Left hindlimb (tissue), 1 donor: Measurements from ENCODE around the gene DNAJB4.
"Not testable (repeated sequence)": the region's sequence is repeated elsewhere in the genome, so short reads cannot be mapped to it uniquely, and the experiment has no call there.

ENCODE experiments used
- DNase-seq: peaks from one replicate; pipeline ENCODE4 v3.0.0-alpha.2; 2018

DNAJB4 gene

GRCh38 chr1:77991638-77992037 lies 13.1 kb upstream of the DNAJB4 start:
- no peak for DNase-seq

GRCh38 chr1:77994117-77994705 lies 10.5 kb upstream of the DNAJB4 start:
- no peak for DNase-seq

GRCh38 chr1:77996734-77997133 lies 8.0 kb upstream of the DNAJB4 start:
- DNase-seq: no peak

- not testable (repeated sequence) for DNase-seq
These were observed 4.2 kb upstream of the DNAJB4 start for GRCh38 chr1:78000536-78000935.

GRCh38 chr1:78003070-78003746 lies 1.5 kb upstream of the DNAJB4 start:
- no peak for DNase-seq

- DNase-seq: peak; percentile 85
These were observed 639 bp upstream of the DNAJB4 start for GRCh38 chr1:78003882-78004718.

- DNase-seq: no peak
These were observed 646 bp downstream of the DNAJB4 start for GRCh38 chr1:78005448-78005722.

GRCh38 chr1:78005755-78006154 lies 1.0 kb downstream of the DNAJB4 start:
- DNase-seq: peak; percentile 40

- no peak for DNase-seq
These were observed 1.8 kb downstream of the DNAJB4 start for GRCh38 chr1:78006521-78006920.

- no peak for DNase-seq
These were observed 3.1 kb downstream of the DNAJB4 start for GRCh38 chr1:78007677-78008341.

- DNase-seq: no peak
These were observed 4.5 kb downstream of the DNAJB4 start for GRCh38 chr1:78009276-78009675.

GRCh38 chr1:78009836-78010235 lies 5.1 kb downstream of the DNAJB4 start:
- no peak for DNase-seq

- no peak for DNase-seq
These were observed 6.3 kb downstream of the DNAJB4 start for GRCh38 chr1:78011050-78011449.

- DNase-seq: no peak
These were observed 10.4 kb downstream of the DNAJB4 start for GRCh38 chr1:78015148-78015547.

- no peak for DNase-seq
These were observed 14.3 kb downstream of the DNAJB4 start for GRCh38 chr1:78019024-78019423.

GRCh38 chr1:78021134-78021533 lies 16.4 kb downstream of the DNAJB4 start:
- DNase-seq: not testable (repeated sequence)

GRCh38 chr1:78029793-78030192 lies 25.1 kb downstream of the DNAJB4 start:
- DNase-seq: no peak

GRCh38 chr1:78032996-78033796 lies 28.5 kb downstream of the DNAJB4 start:
- no peak for DNase-seq

GRCh38 chr1:78033797-78034172 lies 29.0 kb downstream of the DNAJB4 start:
- DNase-seq: no peak

- no peak for DNase-seq
These were observed 30.4 kb downstream of the DNAJB4 start for GRCh38 chr1:78035121-78035520.

GRCh38 chr1:78036450-78036849 lies 31.7 kb downstream of the DNAJB4 start:
- no peak for DNase-seq

GRCh38 chr1:78038071-78038470 lies 33.3 kb downstream of the DNAJB4 start:
- DNase-seq: no peak

- DNase-seq: no peak
These were observed 33.8 kb downstream of the DNAJB4 start for GRCh38 chr1:78038491-78038939.
